ENCODE data around the gene ASB1.

ASB1 gene

DNA sequence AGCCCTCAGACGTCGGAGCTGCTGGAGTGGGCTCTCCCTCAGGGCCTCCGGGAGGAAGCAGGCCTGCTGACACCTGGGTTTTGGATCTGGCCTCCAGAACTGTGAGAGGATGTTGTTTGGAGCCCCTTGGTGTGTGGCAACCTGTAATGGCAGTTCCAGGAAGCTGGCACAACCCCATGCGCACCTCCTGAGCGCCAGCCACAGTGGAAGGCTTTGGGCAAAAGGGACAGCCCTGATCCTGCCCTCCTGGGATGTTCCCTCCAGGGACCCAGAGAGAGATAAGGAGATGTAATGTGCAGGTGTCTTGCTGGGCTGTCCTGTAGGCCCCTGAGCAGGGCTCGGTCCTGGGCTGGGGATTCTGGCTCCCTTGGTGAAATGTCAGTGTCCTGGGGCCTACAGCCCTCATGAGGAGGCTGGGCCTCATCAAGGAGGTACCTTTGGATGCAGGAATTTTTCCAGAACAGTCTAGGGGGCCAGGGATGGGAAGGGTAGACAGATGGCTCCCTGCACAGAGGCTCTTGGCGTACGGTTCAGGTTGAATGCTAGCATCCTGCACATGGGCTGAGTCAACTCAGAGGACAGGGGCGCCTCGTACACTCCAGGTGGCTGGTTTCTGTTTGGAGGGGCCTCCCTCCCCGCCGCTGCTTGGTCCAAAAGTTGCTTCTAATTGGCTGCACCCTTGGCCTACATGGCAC lies 61.1 kb downstream of the ASB1 start:
- H3K9me3 ChIP-seq, result no peaks in the 10 kb centered on the region
- no peaks in the 10 kb centered on the region for H3K27me3 ChIP-seq
- DNase-seq, result no peak
- H3K4me1 ChIP-seq, result no peaks in the 10 kb centered on the region
- no peak overlapping the region for H3K4me3 ChIP-seq (ENCODE audit: low read depth, low read length)
- no peak for TF ChIP-seq CTCF (IDR thresholded peaks at IDR 0.05; ENCODE audit: low read depth, low read length)
- no peaks in the 10 kb centered on the region for H3K36me3 ChIP-seq

DNA sequence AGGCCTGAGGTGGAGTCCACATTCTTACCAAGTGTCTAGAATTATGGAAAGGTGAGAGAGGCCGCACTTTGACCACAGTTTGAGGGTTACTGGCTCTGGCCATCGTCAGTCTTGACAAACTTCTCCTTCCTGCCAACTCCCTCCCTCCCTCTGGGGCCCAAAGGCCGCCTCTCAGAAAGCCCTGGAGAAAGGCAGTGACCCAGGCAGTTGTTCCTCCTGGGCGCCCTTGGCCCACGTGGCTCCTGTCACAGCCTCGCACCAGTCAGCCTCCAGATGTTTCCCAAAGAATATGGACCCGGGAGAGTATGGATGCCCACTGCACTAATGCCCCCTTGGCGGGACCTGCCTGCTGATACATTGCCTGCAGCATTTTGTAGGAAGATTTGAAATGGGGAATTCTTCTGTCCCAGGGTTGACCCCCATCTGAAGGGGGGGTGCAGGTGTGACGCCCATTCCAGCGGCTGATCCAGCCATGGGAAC lies 61.7 kb downstream of the ASB1 start:
- Histone ChIP-seq H3K27me3 (no peaks in the 10 kb centered on the region), H3K36me3 (no peaks in the 10 kb centered on the region), H3K4me3 (ENCODE audit: low read depth, low read length) (no peak overlapping the region), H3K9me3 (no peaks in the 10 kb centered on the region), H3K4me1 (no peaks in the 10 kb centered on the region)
- no peak for TF ChIP-seq CTCF (IDR thresholded peaks at IDR 0.05; ENCODE audit: low read depth, low read length)
- no peak for DNase-seq

DNA sequence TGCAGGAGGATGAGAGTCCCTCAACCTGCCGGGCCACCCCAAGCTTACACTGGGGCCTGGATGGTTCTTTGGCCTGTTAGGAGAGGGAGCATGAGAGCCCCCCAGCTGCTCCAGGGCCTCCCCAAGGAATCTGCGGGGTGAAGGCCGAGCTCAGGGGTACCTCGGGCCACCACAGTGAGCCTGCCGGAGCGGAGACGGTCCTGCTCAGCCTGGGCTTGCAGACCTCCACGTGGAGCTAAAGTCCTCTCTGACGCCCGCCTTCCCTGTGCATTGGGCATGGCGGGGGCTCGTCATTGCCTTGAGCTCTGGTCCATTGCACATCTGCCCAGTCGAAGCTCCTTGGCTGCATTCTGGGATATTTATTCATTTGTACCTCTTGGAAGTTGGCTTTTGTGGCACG lies 62.7 kb downstream of the ASB1 start:
- Histone ChIP-seq H3K27me3 (no peaks in the 10 kb centered on the region), H3K36me3 (no peaks in the 10 kb centered on the region), H3K4me3 (ENCODE audit: low read depth, low read length) (no peak overlapping the region), H3K9me3 (no peaks in the 10 kb centered on the region), H3K4me1 (no peaks in the 10 kb centered on the region)
- DNase-seq, result no peak
- no peak for TF ChIP-seq CTCF (IDR thresholded peaks at IDR 0.05; ENCODE audit: low read depth, low read length)

DNA sequence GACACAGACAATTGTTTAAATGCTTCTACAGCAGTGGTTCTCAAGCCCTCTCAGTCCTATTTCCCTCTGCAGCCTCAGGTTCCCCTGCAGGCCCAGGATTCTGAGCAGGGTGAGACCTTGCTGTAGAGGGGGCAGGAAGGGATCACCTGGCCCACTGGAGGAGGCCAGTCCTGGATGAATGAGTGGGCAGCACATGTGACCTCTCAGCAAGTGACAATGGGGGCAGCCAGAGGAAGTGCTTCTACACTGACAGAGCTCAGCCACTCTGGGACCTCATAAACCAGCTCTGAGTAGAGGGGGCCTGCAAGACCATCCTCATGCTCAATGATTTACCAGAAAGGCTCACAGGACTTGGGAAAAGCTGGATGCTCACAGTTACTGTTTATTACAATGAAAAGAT lies 63.2 kb downstream of the ASB1 start:
- no peak for DNase-seq
- Histone ChIP-seq H3K4me1 (no peaks in the 10 kb centered on the region), H3K4me3 (ENCODE audit: low read depth, low read length) (no peak overlapping the region), H3K9me3 (no peaks in the 10 kb centered on the region), H3K36me3 (no peaks in the 10 kb centered on the region), H3K27me3 (no peaks in the 10 kb centered on the region)
- TF ChIP-seq CTCF (IDR thresholded peaks at IDR 0.05; ENCODE audit: low read depth, low read length), result no peak

DNA sequence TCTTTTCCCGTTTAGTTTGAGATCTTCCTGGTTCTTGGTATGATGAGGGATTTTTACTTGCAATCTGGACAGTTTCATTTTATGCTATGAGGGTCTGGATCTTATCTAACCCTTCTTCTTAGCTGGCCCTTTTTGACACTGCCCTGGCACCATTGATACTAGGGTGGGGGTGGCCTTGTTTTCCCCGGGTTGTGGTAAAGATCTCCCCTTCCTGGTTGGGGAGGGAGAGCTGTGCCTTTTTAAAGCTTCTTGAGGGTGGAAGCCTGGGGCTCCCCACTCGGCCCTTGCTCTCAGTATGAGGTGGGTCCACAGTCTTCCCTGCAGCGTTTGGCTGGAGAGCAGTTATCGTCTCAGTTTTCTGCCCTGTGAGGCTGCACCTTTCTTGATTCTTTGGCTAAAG lies 66.1 kb downstream of the ASB1 start:
- Histone ChIP-seq H3K4me3 (ENCODE audit: low read depth, low read length) (no peak overlapping the region), H3K9me3 (no peaks in the 10 kb centered on the region), H3K36me3 (no peaks in the 10 kb centered on the region), H3K27me3 (no peaks in the 10 kb centered on the region), H3K4me1 (no peaks in the 10 kb centered on the region)
- DNase-seq, result no peak
- TF ChIP-seq CTCF (IDR thresholded peaks at IDR 0.05; ENCODE audit: low read depth, low read length), result no peak

DNA sequence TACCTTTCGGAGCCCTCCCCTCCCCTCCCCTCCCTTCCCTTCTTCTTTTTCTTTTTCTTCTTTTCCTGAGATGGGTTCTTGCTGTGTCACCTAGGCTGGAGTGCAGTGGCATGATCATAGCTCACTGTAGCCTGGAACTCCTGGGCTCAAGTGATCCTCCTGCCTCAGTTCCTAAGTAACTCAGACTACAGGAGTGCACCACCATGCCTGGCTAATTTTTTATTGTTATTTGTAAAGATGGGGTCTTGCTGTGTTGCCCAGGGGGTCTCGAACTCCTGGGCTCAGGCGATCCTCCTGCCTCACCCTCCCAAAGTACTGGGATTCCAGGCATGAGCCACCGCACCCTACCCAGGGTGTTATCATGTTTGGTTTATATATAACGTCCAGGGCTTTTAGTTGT lies 66.7 kb downstream of the ASB1 start:
- H3K36me3 ChIP-seq, result no peaks in the 10 kb centered on the region
- H3K4me1 ChIP-seq, result no peaks in the 10 kb centered on the region
- no peak for TF ChIP-seq CTCF (IDR thresholded peaks at IDR 0.05; ENCODE audit: low read depth, low read length)
- no peak overlapping the region for H3K4me3 ChIP-seq (ENCODE audit: low read depth, low read length)
- no peaks in the 10 kb centered on the region for H3K9me3 ChIP-seq
- no peaks in the 10 kb centered on the region for H3K27me3 ChIP-seq
- DNase-seq, result no peak

Data from BE2C (cell line).